NOMO-1 (cell line): ENCODE results near the gene GLUD1.
"Not testable (repeated sequence)": the region's sequence is repeated elsewhere in the genome, so short reads cannot be mapped to it uniquely, and the experiment has no call there.

Experiments
- DNase-seq, 2 experiments: peaks; one replicate each; lab custom pipeline; 2025; ENCODE audit not compliant: unreplicated experiment in 2 of 2; lab: John Stamatoyannopoulos, UW

GLUD1 gene

GRCh38 chr10:87094373-87095235 is at the start of gene GLUD1, which contains the start of gene SHLD2:
Gene GLUD1 (minus strand): TSS chr10:87094843. CDS start chr10:87094769, 74 bp downstream.
Gene SHLD2 (plus strand): TSS chr10:87095206. CDS start chr10:87151355, 56,149 bp downstream.
- DNase-seq, result peak; percentile 91 to 92

GRCh38 chr10:87143109-87143418 is 48.4 kb upstream of the GLUD1 start:
- not testable (repeated sequence) for DNase-seq

DNA sequence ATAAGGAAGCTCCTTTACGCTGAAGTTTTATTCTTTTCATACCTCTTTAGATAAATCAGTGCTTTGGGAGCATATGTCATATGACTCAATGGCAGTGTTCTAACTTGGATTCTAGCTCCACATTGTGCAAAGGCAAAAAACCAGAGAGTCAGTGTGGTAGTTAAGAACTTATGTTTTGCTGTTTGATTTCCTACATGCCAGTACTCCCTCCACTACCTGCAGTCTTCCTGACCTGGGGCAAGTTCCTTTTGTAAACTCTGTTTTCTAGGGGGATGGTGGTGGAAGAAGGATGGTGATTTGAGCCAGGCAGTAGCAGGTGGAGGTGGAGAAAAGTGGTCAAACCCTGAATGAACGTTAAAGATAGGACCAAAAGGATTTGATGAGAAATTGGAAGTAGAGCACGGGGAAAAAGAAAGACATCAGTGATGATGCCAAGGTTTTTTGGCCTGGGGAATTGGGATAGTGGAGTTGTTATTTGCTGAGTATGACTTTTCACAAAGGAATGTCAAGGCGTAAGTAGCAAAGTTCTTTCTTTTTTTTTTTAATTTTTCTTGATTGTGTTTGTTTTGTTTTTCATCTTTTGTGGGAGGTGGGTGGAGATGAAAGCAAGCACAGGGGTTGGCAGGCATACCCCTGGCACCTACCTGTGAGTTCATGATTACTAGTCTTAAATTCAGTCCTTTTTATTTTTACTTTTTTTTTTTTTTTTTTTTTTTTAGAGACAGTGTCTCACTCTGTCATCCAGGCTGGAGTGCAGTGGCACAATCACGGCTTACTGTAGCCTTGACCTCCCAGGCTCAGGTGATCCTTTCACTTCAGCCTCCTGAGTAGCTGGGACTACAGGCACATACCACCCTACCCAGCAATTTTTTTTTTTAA is 47.8 kb upstream of the GLUD1 start:
- not testable (repeated sequence) for DNase-seq

DNA sequence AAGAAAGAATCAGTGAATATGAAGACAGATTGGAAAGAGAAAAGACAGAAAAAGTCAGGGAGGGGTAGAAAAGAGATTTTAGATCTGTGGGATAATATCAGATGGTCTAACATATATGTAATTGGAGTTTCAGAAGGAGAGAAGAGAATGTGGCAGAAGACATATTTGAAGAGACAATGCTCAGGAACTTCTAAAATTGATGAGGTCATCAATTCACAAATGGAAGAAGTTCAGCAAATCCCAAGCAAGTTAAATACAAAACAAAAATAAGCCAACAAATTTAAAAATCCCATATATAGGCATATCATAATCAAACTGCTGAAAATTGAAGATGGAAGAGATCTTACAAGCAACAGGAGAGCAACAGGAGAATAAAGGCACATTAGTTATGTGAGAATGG is 42.8 kb upstream of the GLUD1 start:
- DNase-seq, result not testable (repeated sequence)

DNA sequence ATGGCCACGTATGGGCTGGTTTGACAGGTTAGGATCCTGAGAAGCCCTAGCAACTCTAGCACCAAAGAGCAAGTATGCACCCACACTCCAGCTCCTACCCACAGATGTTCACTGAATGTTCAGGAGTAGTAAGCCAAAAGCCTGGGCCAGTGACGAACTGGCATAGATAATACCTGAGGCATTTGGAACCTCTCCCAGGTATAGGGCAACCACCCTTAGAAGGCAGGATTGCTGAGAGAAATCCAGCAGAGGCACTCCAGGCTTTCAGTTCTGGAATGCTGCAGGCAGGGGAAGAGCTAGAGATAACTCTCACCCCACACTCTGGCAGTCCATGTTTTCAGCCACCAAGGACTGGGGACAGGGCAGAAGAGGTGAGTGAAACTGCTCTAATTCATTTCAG is 39.8 kb upstream of the GLUD1 start:
- DNase-seq, result not testable (repeated sequence)

- not testable (repeated sequence) for DNase-seq
Measured at GRCh38 chr10:87133936-87134335, 39.3 kb upstream of the GLUD1 start.

DNA sequence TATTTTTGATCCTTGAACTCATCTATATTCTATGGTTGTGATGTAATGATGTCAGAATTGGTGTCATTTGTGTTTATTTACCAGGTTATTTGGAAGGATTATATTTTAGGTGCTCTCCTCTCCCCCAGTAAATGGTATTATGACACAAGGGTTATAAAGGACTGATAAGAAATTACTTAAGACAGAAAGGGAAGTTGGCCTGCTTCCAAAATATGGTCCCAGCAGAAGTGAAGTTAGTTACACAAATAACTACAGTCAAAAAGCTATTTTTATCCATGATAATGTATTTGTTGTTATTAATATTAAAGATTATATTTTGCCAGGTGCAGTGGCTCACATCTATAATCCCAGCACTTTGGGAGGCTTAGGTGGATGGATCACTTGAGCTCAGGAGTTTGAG is 37.5 kb upstream of the GLUD1 start:
- peak; percentile 4 to 79 for DNase-seq

DNA sequence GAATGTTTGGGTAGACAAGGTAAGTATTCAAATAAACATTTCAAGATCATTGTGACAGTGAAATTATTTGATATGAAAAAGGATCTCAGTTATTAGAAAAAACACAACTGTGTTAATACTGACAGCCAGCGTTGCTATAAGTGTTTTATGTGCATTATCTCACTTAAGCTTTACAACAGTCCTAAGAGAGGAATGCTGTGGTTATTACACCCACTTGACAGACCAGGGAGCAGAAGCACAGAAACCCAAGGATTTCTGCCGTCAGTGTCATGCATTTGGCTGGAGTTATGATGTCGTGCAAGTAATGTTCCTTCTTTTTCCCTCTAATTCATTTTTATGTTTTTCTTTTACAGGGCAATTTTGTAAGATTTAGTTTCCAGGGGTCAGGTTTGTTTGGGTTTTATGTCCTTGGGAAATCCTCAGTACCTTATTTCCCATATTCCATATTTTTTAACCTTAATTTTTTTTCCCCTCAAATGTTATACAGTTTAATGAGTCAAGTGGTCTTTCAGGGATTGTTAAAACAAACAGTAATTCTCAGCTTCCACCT is 33.0 kb upstream of the GLUD1 start:
- DNase-seq, result not testable (repeated sequence)

DNA sequence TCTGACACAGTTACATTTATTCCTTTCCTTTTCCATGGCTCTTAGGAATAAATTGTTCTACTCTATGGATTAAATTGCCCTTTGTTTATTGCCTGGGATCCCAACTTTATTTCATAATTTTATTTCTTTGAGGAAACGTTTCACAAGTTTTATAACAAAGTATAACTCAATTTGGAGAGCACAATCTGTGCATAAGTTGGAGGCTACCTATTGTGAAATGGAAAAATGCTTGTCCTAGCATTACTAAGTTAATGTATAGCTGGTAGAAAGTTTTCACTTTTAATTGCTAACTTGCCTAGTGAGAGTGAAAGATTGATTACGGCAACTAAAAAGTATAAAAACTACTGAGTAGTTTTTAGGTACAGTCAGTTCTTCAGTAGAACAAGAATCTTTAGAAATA is 32.4 kb upstream of the GLUD1 start:
- DNase-seq, result not testable (repeated sequence)

GRCh38 chr10:87123351-87123750 is 28.7 kb upstream of the GLUD1 start:
- not testable (repeated sequence) for DNase-seq

DNA sequence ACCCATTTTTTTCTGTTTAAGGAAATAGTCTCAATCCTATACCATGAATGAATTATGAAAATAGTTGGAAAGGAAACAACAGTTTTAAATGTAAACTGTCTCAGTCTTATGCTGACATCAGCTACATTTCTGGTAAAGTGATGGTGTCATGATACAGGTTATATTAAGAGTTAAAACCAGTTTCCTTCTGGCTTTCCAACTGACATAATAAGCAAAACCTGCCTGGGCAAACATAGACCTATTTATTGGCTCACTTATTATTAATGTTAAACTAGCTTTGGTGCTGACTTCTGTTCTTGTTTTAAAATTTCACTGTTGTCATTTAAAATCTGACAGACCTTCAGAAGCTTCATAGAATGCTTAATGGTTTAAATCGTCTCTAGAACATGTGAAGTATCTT is 24.4 kb upstream of the GLUD1 start:
- not testable (repeated sequence) for DNase-seq

DNA sequence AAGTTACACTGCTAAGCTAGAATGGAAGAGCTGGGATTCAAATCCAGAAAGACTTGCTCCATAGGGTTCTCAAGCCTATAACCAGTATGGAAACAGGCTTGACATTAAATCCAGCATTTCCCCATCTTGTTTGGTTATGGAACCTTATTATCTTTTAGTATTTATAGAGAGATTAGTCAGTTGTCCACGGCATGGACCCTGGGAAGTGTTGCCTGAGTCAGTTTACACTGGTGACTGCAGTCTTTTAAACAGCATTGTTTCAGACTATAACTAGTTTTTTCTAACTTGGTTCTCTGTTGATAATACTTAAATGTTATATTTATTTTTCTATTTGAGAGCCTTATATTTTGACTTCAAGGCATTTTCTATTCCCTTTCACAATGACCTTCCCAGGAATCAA is 23.5 kb upstream of the GLUD1 start:
- DNase-seq, result not testable (repeated sequence)

DNA sequence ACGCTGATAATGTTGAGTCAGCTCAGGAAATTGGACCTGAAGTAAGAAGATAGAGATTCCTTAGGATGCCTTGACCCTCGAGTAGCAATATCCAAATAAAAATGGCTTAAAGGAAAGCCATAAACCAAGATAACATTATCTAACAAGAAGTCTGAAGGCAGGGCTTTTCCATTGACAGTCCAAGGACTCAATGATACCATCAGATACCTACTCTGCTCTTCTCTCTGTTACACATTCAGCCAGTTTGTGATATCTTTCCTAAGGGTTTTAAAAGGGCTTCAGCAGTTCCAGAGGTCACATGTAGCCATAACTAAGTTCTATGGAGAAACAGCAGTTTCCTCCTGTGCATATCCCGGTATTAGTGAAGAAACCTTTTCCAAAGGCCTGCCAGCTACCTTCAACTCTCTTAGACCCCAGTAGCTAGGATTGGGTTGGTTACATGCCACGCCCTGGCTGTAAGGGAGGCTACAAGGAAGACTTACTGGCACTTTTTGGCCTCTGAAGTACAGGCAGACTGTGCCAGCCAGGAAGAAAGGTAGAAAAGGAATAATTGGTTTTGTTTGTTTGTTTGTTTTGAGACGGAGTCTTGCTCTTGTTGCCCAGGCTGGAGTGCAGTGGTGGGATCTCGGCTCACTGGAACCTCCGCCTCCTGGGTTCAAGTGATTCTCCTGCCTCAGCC is 10.9 kb upstream of the GLUD1 start:
- DNase-seq, result no peak

DNA sequence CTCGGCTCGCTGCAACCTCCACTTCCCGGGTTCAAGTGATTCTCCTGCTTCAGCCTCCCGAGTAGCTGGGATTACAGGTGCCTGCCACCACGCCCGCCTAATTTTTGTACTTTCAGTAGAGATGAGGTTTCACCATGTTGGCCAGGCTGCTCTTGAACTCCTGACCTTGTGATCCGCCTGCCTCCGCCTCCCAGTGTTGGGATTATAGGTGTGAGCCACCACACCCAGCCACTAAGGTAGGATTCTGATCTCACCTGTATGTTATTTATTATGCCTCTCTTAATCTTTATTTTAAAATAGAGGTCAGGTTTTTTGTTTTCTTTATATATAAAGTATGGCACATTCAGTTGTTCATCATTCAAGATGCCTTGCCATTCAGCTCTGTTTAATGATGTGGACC is 10.1 kb upstream of the GLUD1 start:
- not testable (repeated sequence) for DNase-seq

- DNase-seq, result no peak
Measured at GRCh38 chr10:87101996-87102395, 7.4 kb upstream of the GLUD1 start.

DNA sequence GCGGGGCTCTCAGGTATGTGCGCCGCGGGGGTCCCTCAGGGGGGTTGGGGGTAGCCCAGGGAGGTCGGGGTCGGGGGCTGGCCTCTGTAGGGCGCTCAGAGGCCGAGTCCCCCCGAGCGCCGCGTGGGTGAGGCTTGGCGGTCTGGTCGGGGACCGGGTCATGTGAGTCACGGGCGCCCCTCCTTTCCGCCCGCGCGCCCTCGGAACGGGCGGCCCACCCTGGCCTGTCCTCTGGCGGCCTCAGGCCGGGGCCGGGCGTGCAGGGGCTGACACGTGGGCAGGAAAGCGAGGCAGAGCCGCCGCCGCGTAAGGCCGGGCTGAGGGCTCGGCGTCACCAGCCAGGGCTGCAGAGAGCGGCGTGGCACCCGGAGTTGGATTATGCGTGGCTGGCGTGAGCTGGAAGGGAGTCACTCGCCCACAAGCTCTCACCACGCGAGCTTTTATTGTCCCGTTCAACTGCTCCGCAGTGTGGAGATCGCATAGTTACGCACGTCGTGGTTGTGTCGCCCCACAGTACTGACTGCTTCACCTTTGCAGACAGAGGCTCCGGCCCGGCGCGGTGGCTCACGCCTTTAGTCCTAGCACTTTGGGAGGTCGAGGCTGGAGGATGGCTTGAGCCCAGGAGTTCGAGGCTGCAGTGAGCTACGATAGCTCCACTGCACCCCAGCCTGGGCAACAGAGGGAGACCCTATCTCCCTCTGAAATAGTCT is 748 bp upstream of the GLUD1 start:
- DNase-seq, result peak; percentile 61 to 77

- DNase-seq, result peak in 1 of 2 experiments; percentile 14
Measured at GRCh38 chr10:87093632-87094372, 841 bp downstream of the GLUD1 start.

- peak; percentile 22 to 43 for DNase-seq
Measured at GRCh38 chr10:87092861-87093631, 1.6 kb downstream of the GLUD1 start.
